Neuron (in vitro differentiated cells): Measurements from ENCODE around the gene CEACAM6.

Source experiments
- H2AFZ ChIP-seq: one replicate; pipeline ENCODE4 v1.6.1; 2013; ENCODE audit warnings: low read depth, mild to moderate bottlenecking, inconsistent platforms, low read length, moderate library complexity
- H3K27me3 ChIP-seq: one replicate; pipeline ENCODE4 v1.6.1; 2013; ENCODE audit warnings: low read length; ENCODE audit not compliant: insufficient read depth
- H3K36me3 ChIP-seq: one replicate; pipeline ENCODE4 v1.6.1; 2013; ENCODE audit warnings: low read length; ENCODE audit not compliant: insufficient read depth
- H3K4me1 ChIP-seq: one replicate; pipeline ENCODE4 v1.6.1; 2013; ENCODE audit warnings: low read length; ENCODE audit not compliant: insufficient read depth
- H3K4me3 ChIP-seq: 2 replicates; pipeline ENCODE4 v1.5.1; 2013; ENCODE audit warnings: mild to moderate bottlenecking, low read length, moderate library complexity
- H3K9me3 ChIP-seq: one replicate; pipeline ENCODE4 v1.6.1; 2013; ENCODE audit warnings: low read length

Gene CEACAM6

DNA sequence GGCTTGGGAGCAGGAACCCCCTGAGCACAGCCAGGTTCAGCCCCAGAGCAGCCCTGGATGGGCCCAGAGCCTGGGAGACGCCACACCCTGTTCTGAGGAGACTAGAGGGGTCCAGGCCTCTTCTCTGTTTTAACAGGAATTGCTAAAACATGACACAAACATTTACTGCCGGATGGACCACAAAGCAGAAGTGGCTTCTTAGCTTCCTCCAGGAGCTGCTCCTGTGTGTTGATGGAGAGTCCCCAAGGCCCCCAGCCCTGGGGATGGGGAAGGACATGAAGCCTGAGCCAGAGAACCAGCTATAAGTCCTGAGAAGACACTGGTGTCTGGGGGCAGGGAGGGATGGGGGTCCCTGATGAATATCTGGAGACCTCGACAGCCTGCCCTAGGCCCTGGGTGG, 55.7 kb downstream of the CEACAM6 start:
- Histone ChIP-seq H3K27me3 (peaks cover 39% of the 10 kb centered on the region), H3K36me3 (no peaks in the 10 kb centered on the region), H3K9me3 (no peaks in the 10 kb centered on the region), H2AFZ (no peak overlapping the region), H3K4me3 (no peak overlapping the region), H3K4me1 (no peaks in the 10 kb centered on the region)

DNA sequence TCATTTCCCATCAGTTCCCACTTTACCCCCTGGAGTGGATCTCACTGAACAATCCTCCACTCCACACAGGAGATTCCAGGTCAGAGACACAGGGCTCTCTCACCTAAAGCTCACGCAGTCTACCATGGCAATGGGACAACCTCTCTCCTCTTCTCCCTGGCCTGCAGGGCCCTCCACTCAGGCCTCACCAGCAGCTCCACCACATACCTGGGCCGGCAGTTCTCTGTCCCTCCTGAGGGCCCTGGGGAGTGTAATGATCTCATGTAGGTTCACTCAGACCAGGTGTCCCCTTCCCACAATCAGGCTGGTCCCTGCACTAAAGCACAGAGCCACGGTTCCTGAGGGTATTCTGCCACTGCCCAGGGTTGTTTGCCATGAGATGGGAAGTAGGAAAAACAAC, 56.7 kb downstream of the CEACAM6 start:
- Histone ChIP-seq H3K27me3 (peaks cover 39% of the 10 kb centered on the region), H3K9me3 (no peaks in the 10 kb centered on the region), H3K4me1 (no peaks in the 10 kb centered on the region), H3K4me3 (no peak overlapping the region), H2AFZ (no peak overlapping the region), H3K36me3 (no peaks in the 10 kb centered on the region)

DNA sequence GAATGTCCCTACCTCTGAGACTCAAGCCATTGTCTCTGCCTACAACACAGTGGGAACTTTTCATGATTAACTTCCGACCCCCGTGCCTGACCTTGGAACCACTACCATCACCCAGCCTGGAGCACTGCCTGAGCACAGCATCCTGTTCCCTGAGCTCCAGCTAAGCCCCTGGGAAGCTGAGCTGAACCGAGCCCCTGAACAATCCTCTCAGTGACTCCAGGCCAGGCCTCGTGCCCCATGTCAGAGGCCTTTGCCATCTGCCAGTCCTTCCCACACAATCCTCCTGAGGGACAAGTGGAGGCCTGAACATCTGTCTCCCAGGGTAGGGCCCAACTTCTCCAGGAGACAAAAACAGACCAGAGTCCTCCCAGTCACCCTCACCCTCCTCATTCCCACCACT, 58.6 kb downstream of the CEACAM6 start:
- Histone ChIP-seq H3K4me3 (no peak overlapping the region), H3K27me3 (peaks cover 35% of the 10 kb centered on the region), H3K36me3 (no peaks in the 10 kb centered on the region), H3K9me3 (no peaks in the 10 kb centered on the region), H3K4me1 (no peaks in the 10 kb centered on the region), H2AFZ (no peak overlapping the region)

DNA sequence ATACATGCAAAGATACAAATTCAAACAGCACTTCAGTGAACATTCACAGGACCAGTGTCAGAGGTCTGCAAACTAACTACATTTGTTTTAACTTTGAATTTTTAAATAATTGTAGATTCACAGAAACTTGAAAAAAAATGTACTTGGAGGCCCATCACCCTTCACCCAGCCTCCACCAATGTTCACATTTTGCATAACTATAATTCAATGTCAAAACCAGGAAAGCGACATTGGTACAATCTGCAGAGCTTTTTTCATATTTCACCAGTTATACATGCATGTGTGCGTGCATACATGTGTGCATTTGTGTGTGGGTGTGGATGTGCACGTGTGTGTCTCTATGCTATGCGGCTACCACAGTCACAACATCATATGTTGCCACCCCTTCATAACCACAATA, 60.0 kb downstream of the CEACAM6 start:
- peaks cover 30% of the 10 kb centered on the region for H3K27me3 ChIP-seq
- no peaks in the 10 kb centered on the region for H3K36me3 ChIP-seq
- no peak overlapping the region for H3K4me3 ChIP-seq
- no peaks in the 10 kb centered on the region for H3K4me1 ChIP-seq
- no peak overlapping the region for H2AFZ ChIP-seq
- H3K9me3 ChIP-seq = no peaks in the 10 kb centered on the region

DNA sequence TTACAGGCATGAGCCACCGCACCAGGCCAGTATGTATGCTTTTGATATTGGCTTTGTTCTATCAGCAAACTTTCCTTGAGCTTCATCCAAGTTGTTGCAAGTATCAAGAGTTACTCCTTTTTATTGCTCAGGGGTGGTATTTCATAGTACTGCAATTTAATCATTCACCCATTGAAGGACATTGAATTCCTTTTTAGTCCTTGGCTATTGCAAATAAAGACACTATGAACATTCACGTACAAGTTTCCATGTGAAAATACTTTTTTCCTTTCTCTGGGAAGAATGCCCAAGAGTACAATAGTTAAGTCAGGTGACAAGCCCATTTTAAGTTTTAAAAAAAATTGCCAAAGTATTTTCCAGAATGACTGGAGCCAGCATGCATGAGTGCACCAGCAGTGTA, 61.4 kb downstream of the CEACAM6 start:
- Histone ChIP-seq H3K9me3 (no peaks in the 10 kb centered on the region), H2AFZ (no peak overlapping the region), H3K4me1 (no peaks in the 10 kb centered on the region), H3K36me3 (no peaks in the 10 kb centered on the region), H3K27me3 (peaks cover 23% of the 10 kb centered on the region), H3K4me3 (no peak overlapping the region)

DNA sequence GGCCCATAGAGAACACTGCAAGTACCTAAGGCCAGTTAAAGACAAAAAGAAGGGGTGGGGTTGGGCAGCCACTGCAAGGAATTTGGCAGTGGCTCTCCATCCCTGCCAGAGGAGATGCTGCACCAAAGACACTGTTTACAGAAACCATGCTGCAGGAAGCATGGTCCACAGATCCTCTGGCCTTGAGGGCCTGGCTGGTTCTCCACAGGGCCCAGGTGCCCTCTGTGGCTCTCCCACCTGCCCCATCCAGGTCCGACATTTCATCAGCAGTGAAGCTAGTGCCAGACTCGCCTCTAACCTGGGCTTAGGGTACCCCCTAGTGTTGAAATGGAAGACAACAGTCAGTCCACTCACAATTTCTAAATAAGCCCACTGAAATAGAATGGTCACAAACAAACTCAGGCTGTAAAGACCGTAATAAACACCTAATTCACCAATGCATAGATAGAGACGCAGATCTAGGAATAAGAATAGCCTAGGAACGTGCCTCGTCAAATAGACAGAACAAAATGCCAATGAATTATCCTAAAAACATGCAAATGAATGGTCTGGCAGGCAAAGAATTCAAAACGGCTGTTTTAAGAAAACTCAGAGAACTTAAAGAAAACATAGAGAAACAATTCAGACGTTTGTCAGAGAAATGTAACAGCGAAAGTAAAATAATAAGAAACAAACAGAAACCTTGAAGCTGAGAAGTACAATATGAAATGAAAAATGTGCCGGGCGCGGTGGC, 65.8 kb downstream of the CEACAM6 start:
- no peak overlapping the region for H3K4me3 ChIP-seq
- H3K36me3 ChIP-seq = no peaks in the 10 kb centered on the region
- peaks cover 2% of the 10 kb centered on the region for H3K27me3 ChIP-seq
- H2AFZ ChIP-seq = no peak overlapping the region
- no peaks in the 10 kb centered on the region for H3K4me1 ChIP-seq
- no peaks in the 10 kb centered on the region for H3K9me3 ChIP-seq
